Measurements from ENCODE around the gene PRKCQ.

The PRKCQ gene

GRCh38 chr10:6408799-6409198 lies 171.3 kb downstream of the PRKCQ start:
- Histone ChIP-seq H3K4me1 (ENCODE audit: insufficient read depth, low read length) (no peaks in the 10 kb centered on the region), H3K9me3 (ENCODE audit: control insufficient read depth, insufficient read depth, low read length) (no peaks in the 10 kb centered on the region), H3K36me3 (ENCODE audit: insufficient read depth, low read length) (no peaks in the 10 kb centered on the region), H3K9ac (ENCODE audit: low read depth, low read length) (no peak overlapping the region)

GRCh38 chr10:6407034-6407721 lies 172.9 kb downstream of the PRKCQ start:
- H3K9ac ChIP-seq (ENCODE audit: low read depth, low read length): no peak overlapping the region
- H3K4me1 ChIP-seq (ENCODE audit: insufficient read depth, low read length): no peaks in the 10 kb centered on the region
- no peaks in the 10 kb centered on the region for H3K9me3 ChIP-seq (ENCODE audit: control insufficient read depth, insufficient read depth, low read length)
- H3K36me3 ChIP-seq (ENCODE audit: insufficient read depth, low read length): no peaks in the 10 kb centered on the region

- H3K9ac ChIP-seq (ENCODE audit: low read depth, low read length): no peak overlapping the region
- H3K36me3 ChIP-seq (ENCODE audit: insufficient read depth, low read length): no peaks in the 10 kb centered on the region
- no peaks in the 10 kb centered on the region for H3K4me1 ChIP-seq (ENCODE audit: insufficient read depth, low read length)
- H3K9me3 ChIP-seq (ENCODE audit: control insufficient read depth, insufficient read depth, low read length): no peaks in the 10 kb centered on the region
These were observed 173.6 kb downstream of the PRKCQ start for GRCh38 chr10:6406220-6407033.

- H3K4me1 ChIP-seq (ENCODE audit: insufficient read depth, low read length): no peaks in the 10 kb centered on the region
These were observed 174.4 kb downstream of the PRKCQ start for GRCh38 chr10:6405713-6406112.

GRCh38 chr10:6404127-6405072 lies 175.7 kb downstream of the PRKCQ start:
- H3K9ac ChIP-seq (ENCODE audit: low read depth, low read length): no peak overlapping the region
- no peaks in the 10 kb centered on the region for H3K9me3 ChIP-seq (ENCODE audit: control insufficient read depth, insufficient read depth, low read length)
- peaks cover 9% of the 10 kb centered on the region; the same call in 1 of the 2 replicates for H3K4me1 ChIP-seq (ENCODE audit: insufficient read depth, low read length)
- no peaks in the 10 kb centered on the region for H3K36me3 ChIP-seq (ENCODE audit: insufficient read depth, low read length)

More at GRCh38 chr10:6405713-6406112, 174.4 kb downstream of the PRKCQ start:
- no peaks in the 10 kb centered on the region for H3K9me3 ChIP-seq (ENCODE audit: control insufficient read depth, insufficient read depth, low read length)
- H3K9ac ChIP-seq (ENCODE audit: low read depth, low read length): no peak overlapping the region
- no peaks in the 10 kb centered on the region for H3K36me3 ChIP-seq (ENCODE audit: insufficient read depth, low read length)

- H3K9me3 ChIP-seq (ENCODE audit: control insufficient read depth, insufficient read depth, low read length): no peaks in the 10 kb centered on the region
- peaks cover 16% of the 10 kb centered on the region; the same call in 1 of the 2 replicates for H3K4me1 ChIP-seq (ENCODE audit: insufficient read depth, low read length)
- no peaks in the 10 kb centered on the region for H3K36me3 ChIP-seq (ENCODE audit: insufficient read depth, low read length)
- H3K9ac ChIP-seq (ENCODE audit: low read depth, low read length): no peak overlapping the region
These were observed 177.1 kb downstream of the PRKCQ start for GRCh38 chr10:6402960-6403359.

GRCh38 chr10:6402349-6402709 lies 177.7 kb downstream of the PRKCQ start:
- H3K9me3 ChIP-seq (ENCODE audit: control insufficient read depth, insufficient read depth, low read length): no peaks in the 10 kb centered on the region
- no peak overlapping the region for H3K9ac ChIP-seq (ENCODE audit: low read depth, low read length)
- H3K4me1 ChIP-seq (ENCODE audit: insufficient read depth, low read length): peaks cover 16% of the 10 kb centered on the region; the same call in 1 of the 2 replicates
- H3K36me3 ChIP-seq (ENCODE audit: insufficient read depth, low read length): no peaks in the 10 kb centered on the region

GRCh38 chr10:6401558-6402348 lies 178.3 kb downstream of the PRKCQ start:
- no peaks in the 10 kb centered on the region for H3K9me3 ChIP-seq (ENCODE audit: control insufficient read depth, insufficient read depth, low read length)

GRCh38 chr10:6400821-6401465 lies 179.1 kb downstream of the PRKCQ start:
- no peaks in the 10 kb centered on the region for H3K9me3 ChIP-seq (ENCODE audit: control insufficient read depth, insufficient read depth, low read length)
- no peak overlapping the region for H3K9ac ChIP-seq (ENCODE audit: low read depth, low read length)
- H3K36me3 ChIP-seq (ENCODE audit: insufficient read depth, low read length): no peaks in the 10 kb centered on the region
- peaks cover 16% of the 10 kb centered on the region; the same call in 1 of the 2 replicates for H3K4me1 ChIP-seq (ENCODE audit: insufficient read depth, low read length)

More at GRCh38 chr10:6401558-6402348, 178.3 kb downstream of the PRKCQ start:
- Histone ChIP-seq H3K9ac (ENCODE audit: low read depth, low read length) (peak overlapping the region; percentile 27; the same call in 1 of the 2 replicates), H3K36me3 (ENCODE audit: insufficient read depth, low read length) (no peaks in the 10 kb centered on the region), H3K4me1 (ENCODE audit: insufficient read depth, low read length) (peaks cover 16% of the 10 kb centered on the region; the same call in 1 of the 2 replicates)

GRCh38 chr10:6400331-6400730 lies 179.7 kb downstream of the PRKCQ start:
- Histone ChIP-seq H3K36me3 (ENCODE audit: insufficient read depth, low read length) (no peaks in the 10 kb centered on the region), H3K9ac (ENCODE audit: low read depth, low read length) (no peak overlapping the region), H3K4me1 (ENCODE audit: insufficient read depth, low read length) (peaks cover 16% of the 10 kb centered on the region; the same call in 1 of the 2 replicates), H3K9me3 (ENCODE audit: control insufficient read depth, insufficient read depth, low read length) (no peaks in the 10 kb centered on the region)

- no peaks in the 10 kb centered on the region for H3K9me3 ChIP-seq (ENCODE audit: control insufficient read depth, insufficient read depth, low read length)
- peaks cover 16% of the 10 kb centered on the region; the same call in 1 of the 2 replicates for H3K4me1 ChIP-seq (ENCODE audit: insufficient read depth, low read length)
- H3K36me3 ChIP-seq (ENCODE audit: insufficient read depth, low read length): no peaks in the 10 kb centered on the region
- no peak overlapping the region for H3K9ac ChIP-seq (ENCODE audit: low read depth, low read length)
These were observed 180.2 kb downstream of the PRKCQ start for GRCh38 chr10:6399879-6400278.

GRCh38 chr10:6399231-6399741 lies 180.8 kb downstream of the PRKCQ start:
- Histone ChIP-seq H3K9ac (ENCODE audit: low read depth, low read length) (no peak overlapping the region), H3K4me1 (ENCODE audit: insufficient read depth, low read length) (peaks cover 16% of the 10 kb centered on the region; the same call in 1 of the 2 replicates), H3K36me3 (ENCODE audit: insufficient read depth, low read length) (no peaks in the 10 kb centered on the region), H3K9me3 (ENCODE audit: control insufficient read depth, insufficient read depth, low read length) (no peaks in the 10 kb centered on the region)

GRCh38 chr10:6398399-6398798 lies 181.7 kb downstream of the PRKCQ start:
- H3K4me1 ChIP-seq (ENCODE audit: insufficient read depth, low read length): peaks cover 16% of the 10 kb centered on the region; the same call in 1 of the 2 replicates

More at GRCh38 chr10:6398399-6398798, 181.7 kb downstream of the PRKCQ start:
- Histone ChIP-seq H3K9me3 (ENCODE audit: control insufficient read depth, insufficient read depth, low read length) (no peaks in the 10 kb centered on the region), H3K9ac (ENCODE audit: low read depth, low read length) (no peak overlapping the region), H3K36me3 (ENCODE audit: insufficient read depth, low read length) (no peaks in the 10 kb centered on the region)

All from ES-I3 (cell line).